GM18511 (cell line): Measurements from ENCODE around the gene C10orf90.

ENCODE experiments used
- ATAC-seq: cut with Tn5 transposase; IDR thresholded peaks from one replicate; pipeline ENCODE4 v1.9.1; 2021; ENCODE audit warnings: mild to moderate bottlenecking, moderate library complexity; ENCODE audit not compliant: unreplicated experiment

C10orf90 gene

DNA sequence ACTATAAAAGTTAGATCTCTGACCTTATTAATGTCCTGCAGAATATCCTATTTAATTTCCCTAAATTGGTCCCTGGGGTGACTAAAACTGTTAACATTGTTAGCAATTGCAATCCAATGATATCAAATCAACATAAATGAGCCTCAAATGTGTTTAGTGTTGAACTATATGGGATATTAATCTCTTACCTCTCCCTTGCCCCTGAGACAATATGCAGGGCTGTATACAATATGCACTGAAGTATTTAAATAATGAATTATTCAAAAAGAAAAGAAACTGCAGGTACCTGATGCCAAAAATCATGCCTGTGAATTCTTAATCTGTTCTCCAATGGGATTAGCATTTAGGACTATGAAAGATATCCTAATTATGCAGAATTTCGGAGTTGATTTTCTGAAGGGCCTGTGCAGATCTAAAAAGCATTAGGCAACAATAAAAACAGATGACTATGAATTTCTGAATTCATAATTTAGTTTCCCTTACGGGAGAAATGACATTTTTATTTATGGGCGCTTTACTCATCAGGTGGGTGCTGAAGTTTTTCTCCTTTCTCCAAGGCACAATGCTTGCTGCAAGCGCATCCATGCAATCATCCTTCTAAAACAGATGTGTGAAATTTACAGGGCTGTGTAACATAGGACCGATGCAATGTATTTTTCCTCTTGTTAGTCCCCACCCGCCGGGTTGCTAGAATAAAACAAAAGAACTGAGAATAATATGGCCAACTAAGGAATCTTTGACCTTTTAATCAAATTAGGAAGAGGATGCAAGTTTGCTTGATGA lies 5.4 kb upstream of the C10orf90 start:
- ATAC-seq = no peak

DNA sequence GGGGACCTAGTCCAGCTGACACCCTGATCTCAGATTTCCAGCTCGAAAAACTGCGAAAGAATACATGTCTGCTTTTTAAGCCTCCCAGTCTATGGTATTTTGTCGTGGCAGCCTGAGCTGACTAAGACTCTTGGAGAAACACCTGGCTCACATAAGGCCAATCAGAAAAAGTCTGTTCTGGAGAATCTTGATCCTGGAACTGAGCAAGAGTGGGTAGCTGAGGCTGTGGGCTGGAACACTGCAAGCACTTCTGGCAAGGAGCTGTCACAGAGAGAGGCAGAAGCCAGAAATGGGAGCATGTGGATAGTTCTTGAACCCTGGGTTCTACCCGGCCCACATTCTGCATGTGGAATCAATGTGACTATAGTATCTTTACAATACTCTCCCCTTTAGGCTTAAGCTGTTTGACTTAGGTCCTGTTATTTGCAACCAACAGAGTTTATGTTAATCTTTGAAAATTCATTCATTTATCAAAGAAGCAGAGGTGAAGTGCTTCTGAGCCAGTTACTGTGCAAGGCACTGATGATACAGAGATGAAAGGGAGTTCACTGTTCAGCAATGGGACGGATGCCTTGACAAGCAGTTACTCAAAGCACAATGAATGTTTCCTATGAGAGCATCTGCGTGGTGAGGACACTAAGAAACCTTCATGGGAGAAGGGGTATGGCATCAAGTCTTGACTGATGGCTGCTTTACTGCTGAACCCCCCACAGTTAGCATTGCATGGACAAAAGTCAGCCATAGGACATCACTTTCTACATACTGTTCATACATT lies 4.4 kb upstream of the C10orf90 start:
- no peak for ATAC-seq

DNA sequence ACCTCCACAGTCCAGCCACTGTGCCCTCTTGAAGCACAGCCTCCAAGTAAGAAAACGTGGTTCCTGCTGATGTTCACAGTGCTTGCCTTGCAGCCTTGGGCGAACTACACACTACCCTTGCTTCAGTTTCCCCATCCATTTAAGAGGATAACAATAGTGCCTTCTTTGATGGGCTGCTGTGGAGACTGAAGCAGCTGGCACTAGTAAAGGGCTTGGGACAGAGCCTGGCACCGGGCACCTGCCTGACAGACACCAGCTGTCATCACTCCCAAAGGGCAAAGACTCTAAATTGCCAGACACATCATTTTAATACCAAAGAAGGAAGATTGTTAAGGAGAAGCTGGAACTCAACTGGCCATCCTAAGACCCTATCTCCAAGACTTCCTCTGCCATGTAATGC lies 3.1 kb upstream of the C10orf90 start:
- no peak for ATAC-seq

DNA sequence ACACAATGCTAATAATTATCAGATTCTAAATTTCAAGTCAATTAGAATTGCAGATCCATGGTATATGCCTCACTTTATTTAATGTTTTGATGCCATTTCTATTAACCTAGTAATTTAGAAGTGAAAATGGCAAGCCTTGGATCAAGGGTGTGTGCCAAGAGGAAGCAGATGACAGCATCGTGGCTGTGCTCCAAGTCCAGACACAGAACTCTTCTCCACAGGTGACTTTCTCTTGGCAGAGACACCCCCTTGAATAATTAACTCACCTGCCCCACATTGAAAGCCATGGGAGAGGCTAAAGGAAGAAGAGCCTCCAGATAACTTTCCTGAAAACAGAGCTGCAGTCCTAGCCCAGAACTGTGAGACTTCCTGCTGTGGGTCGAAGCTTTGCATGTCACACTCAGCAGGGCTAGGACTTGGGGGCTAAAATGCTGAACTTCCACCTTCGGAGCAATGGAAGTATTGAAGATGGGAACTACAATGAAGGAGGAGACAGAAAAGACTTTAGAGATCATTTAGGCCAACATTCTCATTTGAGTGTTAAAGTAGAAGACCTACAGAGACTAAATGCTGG lies 996 bp upstream of the C10orf90 start:
- ATAC-seq = no peak

DNA sequence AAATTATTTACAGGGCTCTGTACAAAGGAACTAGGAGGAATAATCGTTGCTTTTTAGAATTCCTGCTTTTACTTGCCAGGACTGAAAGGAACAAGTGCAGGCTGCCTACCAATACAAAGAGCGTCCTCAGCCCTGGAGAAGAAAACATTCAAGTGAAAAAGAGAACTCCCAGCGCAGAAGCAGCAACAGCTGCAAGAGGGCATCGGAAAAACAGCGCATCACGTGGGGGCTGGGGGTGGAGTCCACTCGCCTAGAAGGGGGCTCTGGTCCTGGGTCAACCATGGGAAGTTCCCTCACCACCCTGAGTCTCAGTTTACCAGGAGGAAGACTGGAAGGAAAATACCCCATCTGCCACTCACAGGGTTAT lies 385 bp upstream of the C10orf90 start:
- no peak for ATAC-seq

DNA sequence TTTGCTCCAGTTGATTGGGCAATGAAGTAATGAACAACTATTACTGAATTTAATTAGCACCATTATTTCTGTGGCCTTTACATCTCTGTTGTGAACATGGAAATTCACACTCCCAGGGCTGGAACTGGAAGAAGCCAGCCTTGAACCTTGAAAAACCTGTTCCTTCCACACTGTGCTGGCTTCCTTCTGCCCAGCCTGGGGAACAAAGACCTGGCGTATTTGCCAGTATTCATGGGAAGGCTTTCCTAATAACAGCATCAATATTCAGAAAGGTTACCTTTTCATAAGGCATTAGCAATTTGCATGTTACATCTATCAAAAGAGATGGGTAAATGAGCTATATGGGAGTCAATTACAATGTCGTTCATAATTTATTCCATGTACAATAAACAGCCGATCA lies 1.3 kb downstream of the C10orf90 start:
- ATAC-seq = no peak

DNA sequence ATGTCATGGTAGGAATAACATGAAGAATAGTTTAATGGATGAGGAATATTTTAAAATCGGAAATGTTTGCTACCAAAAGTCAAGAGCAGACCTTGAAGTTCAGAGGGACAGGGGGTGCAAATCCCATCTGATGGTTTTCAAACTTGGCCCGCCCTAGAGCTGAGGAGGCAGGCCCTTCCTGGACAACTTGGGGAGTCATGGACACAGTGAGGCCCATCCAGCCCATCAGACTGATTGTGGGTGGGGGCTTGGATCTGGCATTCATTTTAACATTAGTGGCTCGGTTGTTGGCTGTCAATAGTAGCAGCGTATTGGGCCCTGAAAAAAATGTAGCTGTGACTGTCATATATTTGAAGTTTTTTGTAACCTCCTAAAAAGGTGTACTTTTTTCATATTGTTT lies 2.0 kb downstream of the C10orf90 start:
- ATAC-seq = no peak

DNA sequence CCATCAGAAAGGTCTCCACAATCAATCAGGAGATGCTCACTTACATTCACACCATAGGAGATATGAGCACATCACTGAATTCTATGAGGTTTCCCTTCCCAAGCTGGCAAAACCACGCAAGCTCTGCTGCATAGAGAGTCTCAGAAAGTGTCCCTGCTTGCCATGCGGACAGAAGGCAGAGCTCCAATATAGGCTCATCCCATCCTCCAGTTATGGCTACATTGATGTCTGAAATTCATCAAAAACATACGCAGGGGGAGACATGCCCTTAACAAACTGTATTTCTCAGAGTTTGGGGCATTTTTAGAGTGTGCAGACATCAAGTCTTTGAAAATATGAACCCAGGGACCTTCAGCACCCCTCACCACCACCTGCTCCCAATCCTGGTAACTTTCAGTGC lies 2.9 kb downstream of the C10orf90 start:
- no peak for ATAC-seq

DNA sequence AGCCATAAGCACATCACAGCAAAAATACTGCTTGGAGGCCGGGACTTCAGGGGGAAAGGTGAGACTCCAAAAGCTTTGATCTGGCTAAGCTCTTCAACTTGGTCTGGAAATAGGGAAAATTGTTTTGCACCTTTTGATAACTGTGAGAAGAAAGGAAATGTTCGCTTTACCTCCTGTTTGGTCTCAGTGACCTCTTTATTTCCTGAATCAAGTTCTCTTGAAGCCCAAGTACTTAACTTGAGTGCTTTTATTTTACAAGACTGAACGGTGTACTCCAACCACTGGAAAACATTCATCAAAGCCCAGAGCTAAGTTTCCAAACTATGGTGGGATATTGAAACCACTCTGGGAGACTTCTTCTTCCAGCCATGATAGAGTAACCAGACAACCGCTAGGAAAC lies 5.3 kb downstream of the C10orf90 start:
- ATAC-seq = no peak

DNA sequence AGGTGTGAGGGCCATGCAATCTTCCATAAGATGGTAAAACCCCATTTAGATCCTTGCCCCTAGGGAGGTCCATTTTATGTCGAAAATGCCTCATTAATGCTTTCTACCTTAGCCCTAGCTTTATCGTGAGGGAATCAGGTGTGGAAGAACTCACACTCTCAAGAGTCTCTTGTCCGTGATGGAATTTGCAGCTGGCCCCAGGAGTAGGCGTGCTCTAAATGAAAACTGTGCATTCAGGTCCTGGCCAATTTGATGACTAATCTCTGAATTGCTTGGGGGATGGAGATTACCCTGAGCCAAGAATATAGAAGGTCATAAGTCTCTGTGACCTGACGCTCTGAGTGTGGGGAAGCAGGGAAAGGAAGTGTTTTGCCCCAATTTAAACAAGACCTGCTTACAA lies 6.6 kb downstream of the C10orf90 start:
- ATAC-seq = no peak

DNA sequence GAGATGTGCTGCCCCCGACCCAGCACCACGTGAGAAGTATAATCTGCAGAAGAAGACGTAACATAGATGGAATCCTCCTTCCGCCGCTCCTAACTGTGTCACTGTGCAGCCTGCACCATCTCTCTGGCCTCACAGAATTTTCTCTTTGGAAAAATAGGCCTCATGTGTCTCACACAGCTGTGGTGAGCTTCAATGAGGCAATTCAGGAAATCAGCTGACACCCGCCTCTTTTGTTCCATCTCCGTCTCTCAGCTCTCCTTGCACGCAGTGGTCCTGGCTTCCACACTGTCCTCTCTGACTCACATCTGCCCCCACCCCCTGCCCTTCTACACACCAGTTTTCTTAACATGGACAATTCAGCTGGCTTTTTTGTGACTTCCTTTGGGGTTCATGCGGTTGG lies 7.2 kb downstream of the C10orf90 start:
- ATAC-seq = no peak

DNA sequence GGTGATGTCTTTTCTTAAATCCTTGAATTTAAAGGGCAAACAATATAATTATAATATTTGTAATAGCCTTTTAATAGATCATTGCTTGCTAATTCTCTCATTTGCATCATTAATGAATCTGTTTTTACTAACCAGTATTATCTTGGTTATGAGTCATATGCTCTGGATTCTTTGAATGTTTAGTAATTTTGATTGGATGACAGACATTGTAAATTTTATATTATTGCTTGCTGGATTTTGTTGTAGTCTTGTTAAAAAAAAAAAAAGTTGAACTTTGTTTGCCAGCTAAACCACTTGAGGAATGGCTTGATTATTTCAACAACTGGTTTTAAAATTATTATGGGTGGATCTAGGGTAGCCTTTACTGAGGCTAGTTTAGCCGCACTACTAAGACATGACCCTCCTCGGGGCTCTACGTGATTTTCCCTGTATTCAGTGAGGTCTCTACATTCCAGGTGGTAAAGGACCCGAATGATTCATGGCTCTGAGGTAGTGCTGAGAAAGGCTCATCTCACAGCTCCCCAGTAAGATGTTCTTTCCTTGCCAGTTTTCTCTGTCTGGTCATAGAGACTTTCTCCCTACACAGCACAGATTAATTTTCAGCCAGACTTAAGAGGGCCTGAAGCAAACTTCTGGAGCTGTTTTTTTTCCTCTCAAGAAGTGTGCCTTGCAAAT lies 8.5 kb downstream of the C10orf90 start:
- ATAC-seq = no peak

DNA sequence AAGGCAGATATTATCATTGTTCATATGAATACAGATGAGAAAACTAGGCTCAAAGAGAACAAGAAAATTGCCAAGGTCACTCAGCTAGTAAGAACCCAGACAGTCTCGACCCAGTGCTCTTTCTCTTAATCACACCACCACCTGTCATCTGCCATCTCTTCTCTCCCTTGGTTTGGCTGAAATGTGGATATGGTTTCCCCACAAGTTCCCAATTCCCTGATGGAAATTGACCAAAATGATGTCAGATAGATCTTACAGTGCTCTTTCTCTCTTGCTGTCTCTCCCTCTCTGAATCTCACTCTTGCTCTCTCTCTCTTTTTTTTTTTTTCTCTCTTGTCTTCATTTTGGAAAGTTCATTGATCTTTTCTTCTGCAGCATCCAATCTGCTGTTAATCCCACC lies 9.1 kb downstream of the C10orf90 start:
- no peak for ATAC-seq

DNA sequence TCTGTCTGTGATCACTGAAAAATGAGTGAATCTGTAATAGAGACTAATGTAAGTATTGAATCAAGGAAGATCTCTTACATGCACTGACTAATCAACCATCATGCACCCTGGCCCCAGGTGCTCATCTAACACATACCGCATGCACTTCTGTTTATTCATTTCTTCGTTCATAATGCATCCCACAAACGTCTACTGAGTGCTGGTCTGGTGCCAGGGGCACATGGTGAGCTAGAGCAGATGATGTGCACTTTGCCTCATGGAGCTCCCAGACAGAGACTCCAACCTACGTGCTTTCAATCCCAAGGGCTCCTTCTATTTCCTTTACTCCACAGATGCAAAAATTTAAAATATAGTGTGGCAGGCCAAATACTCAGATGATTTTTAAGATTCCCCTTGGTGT lies 10.7 kb downstream of the C10orf90 start:
- ATAC-seq = no peak

DNA sequence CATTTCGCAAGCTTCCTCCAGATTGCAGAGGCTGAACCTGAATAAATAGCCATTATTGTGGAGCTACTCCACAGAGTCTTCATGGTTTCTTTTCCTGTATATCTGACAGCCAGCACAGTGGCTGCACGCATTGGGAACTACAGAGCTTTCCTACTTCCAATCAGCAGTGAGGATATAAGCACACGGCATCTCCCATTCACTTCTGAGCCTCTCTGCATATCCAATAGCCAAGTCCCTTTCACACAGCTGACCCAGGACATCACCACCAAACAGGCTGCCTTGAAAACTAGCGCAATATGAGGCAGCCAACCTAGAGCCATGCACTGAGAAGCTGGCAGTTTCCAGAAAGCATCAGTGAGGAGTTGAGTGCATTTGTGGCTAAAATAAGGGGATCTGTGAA lies 11.6 kb downstream of the C10orf90 start:
- no peak for ATAC-seq

DNA sequence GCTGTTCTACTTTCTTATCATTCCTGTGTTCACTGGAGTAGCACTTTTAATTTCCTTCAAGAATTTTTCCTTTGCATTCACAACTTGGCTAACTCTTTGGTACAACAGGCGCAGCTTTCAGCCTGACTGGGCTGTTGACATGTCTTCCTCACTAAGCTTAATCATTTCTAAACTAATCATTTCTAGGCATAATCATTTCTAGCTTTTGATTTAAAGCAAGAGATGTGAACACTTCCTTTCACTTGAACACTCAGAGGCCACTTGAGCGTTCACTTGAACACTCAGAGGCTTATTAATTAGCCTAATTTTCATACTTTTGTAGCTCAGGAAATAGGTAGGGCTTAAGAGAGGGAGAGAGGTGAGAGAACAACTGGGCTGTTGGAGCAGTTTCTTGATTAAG lies 15.9 kb downstream of the C10orf90 start:
- no peak for ATAC-seq

DNA sequence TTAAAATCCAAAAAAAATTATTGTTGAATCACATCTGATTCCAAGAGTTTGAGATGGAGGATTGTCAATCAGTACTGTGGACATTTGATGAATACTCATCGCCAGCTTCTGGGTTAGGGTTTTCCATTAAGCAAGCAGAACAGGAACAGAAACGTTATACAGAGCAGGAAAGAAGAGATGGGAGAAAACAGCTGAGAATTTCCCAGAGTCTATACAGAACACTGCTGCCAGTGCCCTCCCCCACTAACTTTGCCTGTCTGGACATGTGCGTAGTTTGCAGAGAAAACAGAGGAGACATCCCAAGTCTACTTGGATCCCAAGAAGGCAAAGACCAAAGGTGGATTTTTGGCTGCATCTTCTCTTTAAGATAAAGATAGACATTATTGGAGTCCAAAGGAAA lies 19.0 kb downstream of the C10orf90 start:
- ATAC-seq = no peak

DNA sequence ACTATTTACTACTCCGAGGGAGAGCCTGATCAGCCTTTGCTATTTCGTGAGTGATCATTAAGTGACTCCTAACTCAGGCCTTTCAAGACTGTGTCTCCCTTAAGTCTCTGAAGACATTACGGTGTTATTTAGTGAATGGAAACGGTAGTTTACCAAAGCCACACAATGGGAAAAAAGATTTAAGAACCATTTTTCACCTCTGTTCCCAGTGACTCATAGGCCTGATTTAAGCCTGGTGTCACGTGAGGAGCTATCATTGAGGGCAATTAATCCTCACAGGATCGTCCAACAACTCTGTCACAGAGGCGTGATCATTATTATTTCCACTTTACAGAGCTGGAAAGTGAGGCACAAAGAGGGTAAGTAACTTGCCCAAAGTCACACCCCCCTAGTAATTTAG lies 20.3 kb downstream of the C10orf90 start:
- no peak for ATAC-seq

DNA sequence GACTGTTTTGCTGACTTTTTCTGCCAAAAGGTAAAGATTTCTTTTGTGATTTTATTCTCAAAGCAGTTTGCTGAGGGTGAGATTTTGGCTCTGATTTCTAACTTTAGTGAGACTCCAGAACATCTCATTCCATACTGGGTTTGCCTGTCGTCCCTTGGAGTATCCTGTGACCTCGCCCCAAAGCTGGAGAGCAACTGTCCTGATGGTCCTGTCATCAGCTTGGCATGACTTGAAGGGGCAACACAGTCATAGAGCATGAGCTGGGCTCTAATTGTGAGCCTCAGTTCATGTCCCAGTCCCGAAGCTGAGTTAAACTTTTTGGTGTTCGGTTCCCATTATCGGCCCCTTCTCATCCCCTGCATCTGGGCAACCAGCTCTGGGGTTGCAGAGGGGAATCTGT lies 23.4 kb downstream of the C10orf90 start:
- ATAC-seq = no peak

DNA sequence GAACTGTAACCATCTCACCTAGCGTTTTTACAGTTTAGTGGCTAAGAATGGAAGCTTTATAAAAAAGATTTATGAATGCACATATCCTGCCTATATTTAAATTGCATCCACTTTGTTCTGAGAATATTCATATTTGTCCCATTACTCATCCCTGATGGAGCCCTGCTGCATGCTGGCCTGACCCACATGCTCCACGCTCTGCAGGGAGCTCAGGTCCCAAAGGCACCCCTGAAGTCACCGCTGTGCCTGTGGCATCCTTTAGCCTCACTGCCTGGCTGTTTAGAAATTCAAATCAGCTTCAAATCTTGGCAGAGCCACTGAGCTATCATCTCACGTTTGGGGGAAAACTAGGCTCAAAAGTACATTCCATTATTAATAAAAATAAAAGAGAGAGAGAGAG lies 24.4 kb downstream of the C10orf90 start:
- no peak for ATAC-seq

DNA sequence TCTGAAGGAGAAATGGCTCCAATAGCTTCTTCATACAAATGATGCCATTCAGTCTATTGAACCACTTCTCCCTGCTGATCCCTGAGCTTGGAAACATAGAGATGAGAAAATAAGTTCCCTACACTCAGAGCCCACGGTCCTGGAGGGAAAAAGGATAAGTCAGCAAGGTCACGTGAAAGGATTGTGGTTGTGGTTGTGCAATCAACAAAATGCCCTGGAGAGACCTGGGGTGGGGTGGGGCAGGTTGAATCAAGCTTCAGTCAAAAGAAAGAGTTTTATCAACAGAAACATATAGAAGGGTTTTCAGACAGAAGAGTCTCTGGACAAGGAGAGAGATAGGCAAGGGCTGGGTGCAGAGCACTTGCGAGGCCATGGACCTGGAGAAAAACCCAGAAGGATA lies 30.1 kb downstream of the C10orf90 start:
- no peak for ATAC-seq

DNA sequence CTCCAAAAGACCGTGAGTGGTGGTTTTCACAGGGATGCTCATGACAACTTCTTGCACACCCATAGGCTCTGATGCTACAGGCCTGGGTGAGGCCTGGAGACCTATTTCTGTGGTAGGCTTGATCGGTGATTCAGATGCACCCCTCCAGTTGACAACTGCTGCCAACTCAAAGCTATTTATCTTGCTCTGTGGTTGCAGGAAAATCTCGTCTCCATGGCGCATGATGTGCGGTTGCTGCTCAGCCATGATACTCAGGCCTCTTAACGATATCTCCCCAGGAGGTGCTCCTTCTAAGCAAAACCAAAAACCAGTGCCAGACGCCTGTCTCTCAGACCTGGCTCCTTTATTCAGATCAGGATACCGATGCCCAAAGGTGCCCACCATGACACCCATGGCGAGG lies 31.4 kb downstream of the C10orf90 start:
- no peak for ATAC-seq
